ENCODE results near the gene IFI30.

IFI30 gene

DNA sequence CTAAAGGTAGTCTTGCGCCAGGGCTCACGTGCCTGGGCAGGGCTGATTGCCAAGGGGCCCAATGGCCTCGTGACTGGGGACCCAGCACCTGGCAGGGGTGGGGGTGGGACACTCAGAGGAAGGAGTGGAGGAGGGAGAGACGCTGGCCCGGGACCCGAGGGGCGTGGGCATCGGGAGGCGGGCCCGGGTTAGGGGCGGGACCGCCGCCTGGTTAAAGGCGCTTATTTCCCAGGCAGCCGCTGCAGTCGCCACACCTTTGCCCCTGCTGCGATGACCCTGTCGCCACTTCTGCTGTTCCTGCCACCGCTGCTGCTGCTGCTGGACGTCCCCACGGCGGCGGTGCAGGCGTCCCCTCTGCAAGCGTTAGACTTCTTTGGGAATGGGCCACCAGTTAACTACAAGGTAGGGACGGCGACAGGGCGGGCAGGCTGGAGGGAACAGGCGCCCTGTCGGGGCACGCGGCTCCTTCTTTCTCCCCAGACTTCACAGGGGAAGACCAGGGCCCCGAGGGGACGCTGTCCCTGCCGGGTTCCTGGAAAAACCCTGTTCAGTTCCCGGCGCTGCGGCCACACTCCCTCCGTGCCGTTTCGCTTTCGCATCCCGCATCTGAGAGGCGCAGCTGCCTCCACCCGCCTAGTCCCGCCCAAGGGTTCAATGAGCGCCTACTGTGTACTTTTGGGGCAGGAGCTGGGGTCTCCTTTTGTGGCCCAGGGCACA lies at the start of gene IFI30:
TSS of gene IFI30 (plus strand) at position 242 of the 717 bp plus-strand sequence. CDS start at position 271, 29 bp downstream.
- Histone ChIP-seq H3K9me3 (ENCODE audit: control insufficient read depth in 1 of 2, low read length in 2 of 2) (no peaks in the 10 kb centered on the region), H3K4me3 (ENCODE audit: low read depth in 1 of 2, low read length in 2 of 2) (peak within 1 kb of the TSS; percentile 88 to 92), H3K27me3 (ENCODE audit: control insufficient read depth in 1 of 2, insufficient read depth in 2 of 2, low read length in 2 of 2) (no peaks in the 10 kb centered on the region), H3K36me3 (ENCODE audit: control insufficient read depth in 1 of 2, insufficient read depth in 2 of 2, low read length in 2 of 2) (peaks cover 5 to 24% of the 10 kb centered on the region in 2 donors), H3K27ac (ENCODE audit: low read depth, low read length) (peak within 1 kb of the TSS; percentile 77), H3K4me1 (ENCODE audit: control insufficient read depth in 1 of 2, insufficient read depth in 2 of 2, low read length in 2 of 2) (peaks cover 18 to 23% of the 10 kb centered on the region in 2 donors), H3K9ac (ENCODE audit: low read depth in 1 of 2, low read length in 2 of 2) (peak within 1 kb of the TSS; percentile 79 to 91)

DNA sequence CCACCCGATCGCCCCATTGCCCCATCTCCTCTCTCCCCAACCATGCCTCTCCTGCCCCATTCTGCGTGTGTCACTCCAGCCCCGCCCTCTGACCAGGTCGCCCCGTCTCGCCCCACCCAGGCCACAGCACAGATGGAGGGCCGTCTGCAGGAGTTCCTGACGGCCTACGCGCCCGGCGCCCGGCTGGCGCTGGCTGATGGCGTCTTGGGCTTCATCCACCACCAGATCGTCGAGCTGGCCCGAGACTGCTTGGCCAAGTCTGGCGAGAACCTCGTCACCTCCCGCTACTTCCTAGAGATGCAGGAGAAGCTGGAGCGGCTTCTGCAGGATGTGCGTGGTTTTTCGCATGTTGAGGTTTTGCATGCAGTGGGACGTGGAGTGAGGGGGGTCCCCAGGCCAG lies 49.8 kb upstream of the IFI30 start:
- Histone ChIP-seq H3K9ac (ENCODE audit: low read depth in 1 of 2, low read length in 2 of 2) (no peak overlapping the region), H3K27ac (ENCODE audit: low read depth, low read length) (no peak overlapping the region), H3K4me1 (ENCODE audit: control insufficient read depth in 1 of 2, insufficient read depth in 2 of 2, low read length in 2 of 2) (peaks cover 9 to 11% of the 10 kb centered on the region in 2 donors), H3K9me3 (ENCODE audit: control insufficient read depth in 1 of 2, low read length in 2 of 2) (no peaks in the 10 kb centered on the region), H3K27me3 (ENCODE audit: control insufficient read depth in 1 of 2, insufficient read depth in 2 of 2, low read length in 2 of 2) (no peaks in the 10 kb centered on the region), H3K36me3 (ENCODE audit: control insufficient read depth in 1 of 2, insufficient read depth in 2 of 2, low read length in 2 of 2) (peaks cover 31 to 63% of the 10 kb centered on the region in 2 donors), H3K4me3 (ENCODE audit: low read depth in 1 of 2, low read length in 2 of 2) (no peak overlapping the region)

DNA sequence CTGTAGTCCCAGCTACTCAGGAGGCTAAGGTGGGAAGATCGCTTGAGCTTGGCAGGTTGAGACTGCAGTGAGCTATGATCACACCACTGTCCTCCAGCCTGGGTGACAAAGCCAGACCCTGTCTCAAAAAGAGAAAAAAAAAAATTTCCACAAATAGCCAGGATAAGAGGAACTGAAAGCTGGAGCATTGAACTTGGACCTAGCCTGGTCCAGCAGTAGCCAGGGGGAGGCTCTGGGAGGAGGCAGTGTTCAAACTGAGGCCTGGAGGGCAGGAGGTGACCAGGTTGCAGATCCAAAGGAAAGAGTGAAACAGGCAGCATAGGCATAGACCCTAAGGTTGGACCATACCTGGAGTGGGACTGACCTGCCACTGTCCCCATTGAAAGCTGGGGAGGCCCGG lies 47.5 kb upstream of the IFI30 start:
- Histone ChIP-seq H3K4me3 (ENCODE audit: low read depth in 1 of 2, low read length in 2 of 2) (no peak overlapping the region), H3K27me3 (ENCODE audit: control insufficient read depth in 1 of 2, insufficient read depth in 2 of 2, low read length in 2 of 2) (no peaks in the 10 kb centered on the region), H3K4me1 (ENCODE audit: control insufficient read depth in 1 of 2, insufficient read depth in 2 of 2, low read length in 2 of 2) (no peaks in the 10 kb centered on the region), H3K9ac (ENCODE audit: low read depth in 1 of 2, low read length in 2 of 2) (no peak overlapping the region), H3K27ac (ENCODE audit: low read depth, low read length) (no peak overlapping the region), H3K9me3 (ENCODE audit: control insufficient read depth in 1 of 2, low read length in 2 of 2) (no peaks in the 10 kb centered on the region), H3K36me3 (ENCODE audit: control insufficient read depth in 1 of 2, insufficient read depth in 2 of 2, low read length in 2 of 2) (peaks cover 45 to 83% of the 10 kb centered on the region in 2 donors)

DNA sequence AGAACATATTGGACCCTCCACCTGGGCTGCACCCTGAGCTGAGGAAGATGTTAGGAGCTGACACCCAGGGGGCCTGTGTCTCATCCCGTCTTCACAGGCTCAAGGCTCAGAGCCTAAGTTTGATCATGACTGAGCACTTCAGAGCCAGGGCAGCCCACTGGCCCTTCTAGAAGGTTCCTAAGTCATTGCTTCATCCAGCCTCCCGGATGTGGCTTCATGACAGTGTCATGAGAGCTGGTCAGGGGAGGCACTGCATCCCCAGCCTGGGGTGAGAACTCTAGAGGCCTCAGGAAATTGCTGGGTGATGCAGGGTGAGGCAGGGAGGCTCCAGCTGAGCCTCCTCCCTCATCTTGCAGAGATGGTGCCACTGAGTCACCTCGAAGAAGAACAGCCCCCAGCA lies 45.6 kb upstream of the IFI30 start:
- Histone ChIP-seq H3K4me3 (ENCODE audit: low read depth in 1 of 2, low read length in 2 of 2) (no peak overlapping the region), H3K9me3 (ENCODE audit: control insufficient read depth in 1 of 2, low read length in 2 of 2) (no peaks in the 10 kb centered on the region), H3K4me1 (ENCODE audit: control insufficient read depth in 1 of 2, insufficient read depth in 2 of 2, low read length in 2 of 2) (no peaks in the 10 kb centered on the region), H3K9ac (ENCODE audit: low read depth in 1 of 2, low read length in 2 of 2) (no peak overlapping the region), H3K27me3 (ENCODE audit: control insufficient read depth in 1 of 2, insufficient read depth in 2 of 2, low read length in 2 of 2) (no peaks in the 10 kb centered on the region), H3K36me3 (ENCODE audit: control insufficient read depth in 1 of 2, insufficient read depth in 2 of 2, low read length in 2 of 2) (peaks cover 46 to 80% of the 10 kb centered on the region in 2 donors), H3K27ac (ENCODE audit: low read depth, low read length) (no peak overlapping the region)

DNA sequence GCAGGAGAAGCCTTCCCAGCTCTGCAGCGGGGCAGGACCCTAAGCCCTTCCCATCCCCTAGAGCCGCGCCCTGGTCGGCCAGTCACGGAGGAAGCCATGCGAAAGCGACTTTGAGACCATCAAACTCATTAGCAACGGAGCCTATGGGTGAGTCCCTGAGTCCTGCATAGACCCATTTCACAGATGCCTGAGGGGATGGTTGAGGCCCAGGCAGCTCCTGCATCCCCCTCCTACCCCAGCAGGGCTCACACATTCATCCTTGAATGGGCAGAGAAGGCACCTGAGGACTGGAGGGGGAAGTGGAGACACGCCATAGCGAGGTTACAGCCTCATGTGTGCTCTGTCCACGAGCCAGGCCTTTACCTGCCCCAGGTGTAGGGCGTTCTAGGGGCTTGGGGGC lies 44.8 kb upstream of the IFI30 start:
- no peaks in the 10 kb centered on the region for H3K4me1 ChIP-seq (ENCODE audit: control insufficient read depth in 1 of 2, insufficient read depth in 2 of 2, low read length in 2 of 2)
- H3K27me3 ChIP-seq (ENCODE audit: control insufficient read depth in 1 of 2, insufficient read depth in 2 of 2, low read length in 2 of 2) = no peaks in the 10 kb centered on the region
- H3K36me3 ChIP-seq (ENCODE audit: control insufficient read depth in 1 of 2, insufficient read depth in 2 of 2, low read length in 2 of 2) = peaks cover 39 to 77% of the 10 kb centered on the region in 2 donors
- H3K9me3 ChIP-seq (ENCODE audit: control insufficient read depth in 1 of 2, low read length in 2 of 2) = no peaks in the 10 kb centered on the region
- H3K4me3 ChIP-seq (ENCODE audit: low read depth in 1 of 2, low read length in 2 of 2) = no peak overlapping the region
- H3K27ac ChIP-seq (ENCODE audit: low read depth, low read length) = no peak overlapping the region
- no peak overlapping the region for H3K9ac ChIP-seq (ENCODE audit: low read depth in 1 of 2, low read length in 2 of 2)

DNA sequence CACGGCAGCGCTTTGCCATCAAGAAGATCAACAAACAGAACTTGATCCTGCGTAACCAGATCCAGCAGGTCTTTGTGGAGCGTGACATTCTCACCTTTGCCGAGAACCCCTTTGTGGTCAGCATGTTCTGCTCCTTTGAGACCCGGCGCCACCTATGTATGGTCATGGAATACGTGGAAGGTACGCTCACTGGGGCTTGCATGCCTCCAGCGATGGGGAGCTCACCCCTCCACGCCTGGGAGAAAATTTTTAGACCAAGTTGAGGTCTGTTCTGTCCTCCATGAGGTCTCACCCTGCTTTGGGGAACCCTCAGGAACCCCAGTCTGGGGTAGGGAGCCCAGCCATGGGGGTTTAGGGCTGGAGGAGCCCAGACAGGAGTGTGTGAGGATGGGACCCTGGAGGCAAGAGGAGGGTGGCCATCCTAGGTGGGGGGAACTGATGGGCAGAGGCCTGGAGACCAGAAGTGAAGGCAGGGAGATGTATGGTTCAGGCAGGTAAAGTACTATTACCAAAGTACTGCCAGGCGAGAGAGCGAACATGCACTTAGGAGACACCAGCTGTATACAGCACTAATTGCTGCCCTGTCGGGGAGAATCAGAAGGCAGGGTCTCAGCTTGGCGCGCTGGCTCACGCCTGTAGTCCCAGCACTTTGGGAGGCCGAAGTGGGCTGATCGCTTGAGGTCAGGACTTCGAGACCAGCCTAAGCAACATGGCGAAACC lies 42.9 kb upstream of the IFI30 start:
- Histone ChIP-seq H3K36me3 (ENCODE audit: control insufficient read depth in 1 of 2, insufficient read depth in 2 of 2, low read length in 2 of 2) (peaks cover 44 to 77% of the 10 kb centered on the region in 2 donors), H3K9me3 (ENCODE audit: control insufficient read depth in 1 of 2, low read length in 2 of 2) (no peaks in the 10 kb centered on the region), H3K9ac (ENCODE audit: low read depth in 1 of 2, low read length in 2 of 2) (no peak overlapping the region), H3K27ac (ENCODE audit: low read depth, low read length) (no peak overlapping the region), H3K4me3 (ENCODE audit: low read depth in 1 of 2, low read length in 2 of 2) (no peak overlapping the region), H3K4me1 (ENCODE audit: control insufficient read depth in 1 of 2, insufficient read depth in 2 of 2, low read length in 2 of 2) (peaks cover 2 to 3% of the 10 kb centered on the region in 2 donors), H3K27me3 (ENCODE audit: control insufficient read depth in 1 of 2, insufficient read depth in 2 of 2, low read length in 2 of 2) (no peaks in the 10 kb centered on the region)

DNA sequence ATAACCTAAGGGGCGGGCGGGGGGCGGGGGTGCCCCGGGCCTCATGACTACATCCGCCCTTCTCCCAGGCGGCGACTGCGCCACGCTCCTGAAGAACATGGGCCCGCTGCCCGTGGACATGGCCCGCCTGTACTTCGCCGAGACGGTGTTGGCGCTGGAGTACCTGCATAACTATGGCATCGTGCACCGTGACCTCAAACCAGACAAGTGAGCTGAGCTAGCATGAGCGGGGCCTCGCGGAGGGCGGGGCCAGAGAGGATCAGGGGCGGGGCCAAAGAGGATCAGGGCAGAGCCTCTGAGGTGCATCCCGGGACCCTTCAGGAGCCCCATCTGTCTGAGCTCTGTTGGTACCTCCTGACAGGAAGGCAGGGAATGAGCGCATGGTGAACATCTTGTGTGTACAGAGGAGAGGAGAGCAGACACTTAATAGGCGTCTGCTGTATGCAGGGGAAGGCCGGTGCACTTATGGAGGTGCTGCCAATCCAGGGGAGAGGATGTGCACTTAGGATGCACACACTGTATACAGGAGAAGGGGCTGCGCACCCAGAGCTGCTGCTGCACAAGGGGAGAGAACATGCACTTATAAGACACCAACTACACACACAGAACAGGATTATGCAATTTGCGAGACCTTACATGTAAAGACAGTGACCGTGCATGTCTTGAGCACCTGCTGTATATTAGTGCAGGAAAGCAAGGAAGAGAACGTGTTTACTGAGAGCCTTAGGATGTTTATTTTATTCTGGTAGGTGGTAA lies 41.6 kb upstream of the IFI30 start:
- H3K9ac ChIP-seq (ENCODE audit: low read depth in 1 of 2, low read length in 2 of 2) = no peak overlapping the region
- H3K4me1 ChIP-seq (ENCODE audit: control insufficient read depth in 1 of 2, insufficient read depth in 2 of 2, low read length in 2 of 2) = peaks cover 3 to 7% of the 10 kb centered on the region in 2 donors
- no peak overlapping the region for H3K27ac ChIP-seq (ENCODE audit: low read depth, low read length)
- no peaks in the 10 kb centered on the region for H3K27me3 ChIP-seq (ENCODE audit: control insufficient read depth in 1 of 2, insufficient read depth in 2 of 2, low read length in 2 of 2)
- H3K9me3 ChIP-seq (ENCODE audit: control insufficient read depth in 1 of 2, low read length in 2 of 2) = no peaks in the 10 kb centered on the region
- peaks cover 51 to 75% of the 10 kb centered on the region in 2 donors for H3K36me3 ChIP-seq (ENCODE audit: control insufficient read depth in 1 of 2, insufficient read depth in 2 of 2, low read length in 2 of 2)
- H3K4me3 ChIP-seq (ENCODE audit: low read depth in 1 of 2, low read length in 2 of 2) = no peak overlapping the region

DNA sequence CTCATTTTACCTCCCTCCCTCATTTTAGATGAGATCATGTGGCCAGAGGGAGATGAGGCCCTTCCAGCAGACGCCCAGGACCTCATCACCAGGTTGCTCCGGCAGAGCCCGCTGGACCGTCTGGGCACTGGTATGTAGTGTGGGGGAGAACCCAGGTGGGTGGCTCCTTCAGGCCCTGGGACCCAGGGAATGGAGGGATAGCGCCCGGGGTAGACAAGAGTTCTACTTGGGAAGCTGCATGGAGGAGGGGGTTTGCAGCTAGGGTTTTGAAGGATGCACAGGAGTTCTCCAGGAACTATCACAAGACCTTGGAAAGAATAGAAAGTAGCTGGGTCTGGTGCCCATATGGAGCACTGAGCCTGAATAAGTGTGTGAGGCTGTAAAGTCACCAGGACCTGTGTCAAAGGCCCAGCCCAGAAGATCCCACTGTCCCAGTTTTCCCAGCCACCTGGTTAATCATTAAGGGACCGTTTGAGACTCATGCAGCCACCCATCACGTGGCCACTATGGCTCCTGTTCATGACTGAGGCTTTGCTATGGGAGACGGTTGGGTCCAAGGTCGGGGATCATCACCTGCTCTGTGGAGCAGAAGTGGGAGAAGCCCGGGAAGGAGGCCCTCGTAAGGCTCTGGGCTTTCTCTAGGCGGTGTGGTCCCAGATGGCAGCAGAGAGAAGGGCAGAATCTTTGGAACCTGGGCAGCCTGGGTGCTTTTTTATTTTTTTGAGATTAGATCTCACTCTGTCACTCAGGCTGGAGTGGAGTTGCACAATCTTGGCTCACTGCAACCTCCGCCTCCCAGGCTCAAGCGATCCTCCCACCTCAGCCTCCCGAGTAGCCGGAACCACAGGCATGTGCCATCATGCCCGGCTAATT lies 37.7 kb upstream of the IFI30 start:
- Histone ChIP-seq H3K4me3 (ENCODE audit: low read depth in 1 of 2, low read length in 2 of 2) (no peak overlapping the region), H3K27ac (ENCODE audit: low read depth, low read length) (peak overlapping the region; percentile 20), H3K4me1 (ENCODE audit: control insufficient read depth in 1 of 2, insufficient read depth in 2 of 2, low read length in 2 of 2) (peaks cover 3 to 7% of the 10 kb centered on the region in 2 donors), H3K9me3 (ENCODE audit: control insufficient read depth in 1 of 2, low read length in 2 of 2) (no peaks in the 10 kb centered on the region), H3K27me3 (ENCODE audit: control insufficient read depth in 1 of 2, insufficient read depth in 2 of 2, low read length in 2 of 2) (no peaks in the 10 kb centered on the region), H3K36me3 (ENCODE audit: control insufficient read depth in 1 of 2, insufficient read depth in 2 of 2, low read length in 2 of 2) (peaks cover 32 to 71% of the 10 kb centered on the region in 2 donors), H3K9ac (ENCODE audit: low read depth in 1 of 2, low read length in 2 of 2) (no peak overlapping the region)

DNA sequence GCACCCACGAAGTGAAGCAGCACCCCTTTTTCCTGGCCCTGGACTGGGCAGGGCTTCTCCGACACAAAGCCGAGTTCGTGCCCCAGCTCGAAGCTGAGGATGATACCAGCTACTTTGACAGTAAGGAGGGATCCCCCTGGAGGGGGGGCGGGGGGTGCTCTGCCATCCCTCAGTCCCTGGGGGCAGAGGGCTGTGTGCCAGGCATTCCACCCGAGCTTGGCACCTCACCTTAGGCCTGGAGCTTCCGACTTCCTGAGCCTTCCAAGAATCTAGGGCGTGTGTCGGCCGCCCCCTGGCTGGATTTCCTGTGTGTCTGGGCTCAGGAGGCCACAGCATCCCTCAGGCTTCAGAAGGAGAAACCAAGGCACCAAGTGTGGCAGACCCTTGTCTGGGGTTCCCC lies 36.4 kb upstream of the IFI30 start:
- Histone ChIP-seq H3K9me3 (ENCODE audit: control insufficient read depth in 1 of 2, low read length in 2 of 2) (no peaks in the 10 kb centered on the region), H3K9ac (ENCODE audit: low read depth in 1 of 2, low read length in 2 of 2) (no peak overlapping the region), H3K36me3 (ENCODE audit: control insufficient read depth in 1 of 2, insufficient read depth in 2 of 2, low read length in 2 of 2) (peaks cover 36 to 72% of the 10 kb centered on the region in 2 donors), H3K27me3 (ENCODE audit: control insufficient read depth in 1 of 2, insufficient read depth in 2 of 2, low read length in 2 of 2) (no peaks in the 10 kb centered on the region), H3K4me1 (ENCODE audit: control insufficient read depth in 1 of 2, insufficient read depth in 2 of 2, low read length in 2 of 2) (peaks cover 3 to 7% of the 10 kb centered on the region in 2 donors), H3K27ac (ENCODE audit: low read depth, low read length) (no peak overlapping the region), H3K4me3 (ENCODE audit: low read depth in 1 of 2, low read length in 2 of 2) (no peak overlapping the region)

All from duodenal mucosa (tissue), 2 donors.